ENCODE measurements around the gene PGBD5.

GRCh38 chr1:230421481-230421880 lies 4.7 kb downstream of the PGBD5 start:
- TF ChIP-seq POLR2AphosphoS5 (IDR thresholded peaks at IDR 0.05; ENCODE audit: borderline replicate concordance, low read depth, low read length) (no peak), EZH2 (IDR thresholded peaks at IDR 0.05) (no peak), FOXP2 (optimal IDR thresholded peaks at IDR 0.05; ENCODE audit: control extremely low read depth, extremely low read length, insufficient read depth) (no peak)
